ENCODE measurements around the gene TEPSIN. TPM values are rescaled to one million over a fixed set of nuclear protein-coding genes. Genes with fewer than 3 reads are reported as not detected.

TEPSIN gene
- total and polyA plus RNA-seq, 2 donors (not counting 1 experiment from before 2014, with no cell fraction given): 5.6 to 11.2 TPM

DNA sequence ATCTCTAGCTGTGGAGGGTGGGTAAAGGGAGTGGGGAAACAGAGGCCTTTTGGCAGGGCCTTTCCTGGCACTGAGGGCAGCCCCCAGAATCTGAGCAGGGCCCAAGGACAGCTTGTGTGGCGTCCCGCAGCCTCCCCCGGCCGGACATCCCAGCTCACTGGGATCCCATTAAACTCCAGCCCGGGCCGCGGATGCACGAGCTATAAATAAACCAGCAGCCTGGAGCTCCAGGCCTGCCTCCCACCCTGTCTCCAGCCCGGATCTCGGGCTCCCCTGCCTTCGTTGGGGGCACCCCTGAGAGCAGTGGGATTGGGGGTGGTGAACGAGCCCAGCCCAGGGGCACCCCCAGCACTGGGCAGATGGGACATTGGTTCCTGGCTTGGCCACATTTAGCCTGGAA, 59.0 kb downstream of the TEPSIN start:
- no peaks in the 10 kb centered on the region for H3K79me2 ChIP-seq (ENCODE audit: control insufficient read depth, insufficient read depth, low read length)
- DNase-seq (ENCODE audit: low read depth in 2 of 2): no peak
- H3K4me1 ChIP-seq (ENCODE audit: control insufficient read depth, extremely low read depth, insufficient read depth, low read length): no peaks in the 10 kb centered on the region
- H2AFZ ChIP-seq (ENCODE audit: low read length): no peak overlapping the region
- H3K36me3 ChIP-seq (ENCODE audit: control insufficient read depth, insufficient read depth, low read length): no peaks in the 10 kb centered on the region
- no peaks in the 10 kb centered on the region for H4K20me1 ChIP-seq (ENCODE audit: control insufficient read depth, extremely low read depth, insufficient read depth, low read length)
- no peak overlapping the region for H3K27ac ChIP-seq (ENCODE audit: insufficient read depth, low read length)
- no peaks in the 10 kb centered on the region for H3K9me3 ChIP-seq (ENCODE audit: control insufficient read depth, insufficient read depth, low read depth, low read length)
- H3K9ac ChIP-seq (ENCODE audit: insufficient read depth, low read length): no peak overlapping the region
- H3K4me2 ChIP-seq (ENCODE audit: extremely low read depth, insufficient read depth, low read length): no peak overlapping the region
- H3K27me3 ChIP-seq (ENCODE audit: control insufficient read depth, insufficient read depth, low read length): peaks cover 5% of the 10 kb centered on the region
- TF ChIP-seq EZH2 (IDR thresholded peaks at IDR 0.05; ENCODE audit: low read length, missing control alignments): no peak
- TF ChIP-seq, protein P1, sequence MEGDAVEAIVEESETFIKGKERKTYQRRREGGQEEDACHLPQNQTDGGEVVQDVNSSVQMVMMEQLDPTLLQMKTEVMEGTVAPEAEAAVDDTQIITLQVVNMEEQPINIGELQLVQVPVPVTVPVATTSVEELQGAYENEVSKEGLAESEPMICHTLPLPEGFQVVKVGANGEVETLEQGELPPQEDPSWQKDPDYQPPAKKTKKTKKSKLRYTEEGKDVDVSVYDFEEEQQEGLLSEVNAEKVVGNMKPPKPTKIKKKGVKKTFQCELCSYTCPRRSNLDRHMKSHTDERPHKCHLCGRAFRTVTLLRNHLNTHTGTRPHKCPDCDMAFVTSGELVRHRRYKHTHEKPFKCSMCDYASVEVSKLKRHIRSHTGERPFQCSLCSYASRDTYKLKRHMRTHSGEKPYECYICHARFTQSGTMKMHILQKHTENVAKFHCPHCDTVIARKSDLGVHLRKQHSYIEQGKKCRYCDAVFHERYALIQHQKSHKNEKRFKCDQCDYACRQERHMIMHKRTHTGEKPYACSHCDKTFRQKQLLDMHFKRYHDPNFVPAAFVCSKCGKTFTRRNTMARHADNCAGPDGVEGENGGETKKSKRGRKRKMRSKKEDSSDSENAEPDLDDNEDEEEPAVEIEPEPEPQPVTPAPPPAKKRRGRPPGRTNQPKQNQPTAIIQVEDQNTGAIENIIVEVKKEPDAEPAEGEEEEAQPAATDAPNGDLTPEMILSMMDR (conservative IDR thresholded peaks at IDR 0.05 in 1 of 2, IDR thresholded peaks at IDR 0.05 in 1 of 2; ENCODE audit: low read depth in 1 of 2, low read length in 2 of 2): no peak
- no peak overlapping the region for H3K4me3 ChIP-seq (replicated peaks in 1 of 4; ENCODE audit: control extremely low read depth in 1 of 4, insufficient read depth in 1 of 4, low read depth in 3 of 4, low read length in 4 of 4)

DNA sequence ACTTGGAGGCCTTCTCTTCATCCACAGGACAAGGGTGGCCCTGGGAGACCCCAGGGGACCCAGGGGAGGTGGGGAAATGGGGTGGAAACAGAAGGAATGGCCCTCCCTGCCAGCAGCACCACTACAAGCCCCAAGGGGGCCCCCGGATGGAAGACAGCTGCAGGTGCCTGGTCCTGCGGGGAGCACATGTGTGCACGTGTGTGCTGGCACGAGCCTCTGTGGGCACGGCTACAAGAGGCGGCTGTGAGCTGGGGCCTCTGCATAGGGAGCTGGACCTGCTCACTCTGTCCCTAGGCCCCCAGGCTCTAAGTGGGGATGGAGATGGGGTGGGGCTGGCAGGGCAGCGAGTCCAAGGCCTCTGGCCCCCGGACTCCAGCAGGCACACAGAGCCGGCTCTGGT, 59.6 kb downstream of the TEPSIN start:
- no peak overlapping the region for H3K9ac ChIP-seq (ENCODE audit: insufficient read depth, low read length)
- H3K36me3 ChIP-seq (ENCODE audit: control insufficient read depth, insufficient read depth, low read length): no peaks in the 10 kb centered on the region
- H4K20me1 ChIP-seq (ENCODE audit: control insufficient read depth, extremely low read depth, insufficient read depth, low read length): no peaks in the 10 kb centered on the region
- no peak overlapping the region for H3K4me2 ChIP-seq (ENCODE audit: extremely low read depth, insufficient read depth, low read length)
- no peaks in the 10 kb centered on the region for H3K4me1 ChIP-seq (ENCODE audit: control insufficient read depth, extremely low read depth, insufficient read depth, low read length)
- H3K27ac ChIP-seq (ENCODE audit: insufficient read depth, low read length): no peak overlapping the region
- H3K4me3 ChIP-seq (replicated peaks in 1 of 4; ENCODE audit: control extremely low read depth in 1 of 4, insufficient read depth in 1 of 4, low read depth in 3 of 4, low read length in 4 of 4): no peak overlapping the region
- no peak for TF ChIP-seq EZH2 (IDR thresholded peaks at IDR 0.05; ENCODE audit: low read length, missing control alignments)
- TF ChIP-seq, protein P1 (conservative IDR thresholded peaks at IDR 0.05 in 1 of 2, IDR thresholded peaks at IDR 0.05 in 1 of 2; ENCODE audit: low read depth in 1 of 2, low read length in 2 of 2): no peak
- H3K27me3 ChIP-seq (ENCODE audit: control insufficient read depth, insufficient read depth, low read length): peaks cover 5% of the 10 kb centered on the region
- no peaks in the 10 kb centered on the region for H3K9me3 ChIP-seq (ENCODE audit: control insufficient read depth, insufficient read depth, low read depth, low read length)
- DNase-seq (ENCODE audit: low read depth in 2 of 2): no peak
- no peak overlapping the region for H2AFZ ChIP-seq (ENCODE audit: low read length)
- H3K79me2 ChIP-seq (ENCODE audit: control insufficient read depth, insufficient read depth, low read length): no peaks in the 10 kb centered on the region

Other genes starting within 250 kb of the TEPSIN start
- 9.2 and 11.2 TPM in 2 replicates for gene CHMP6, start 247.2 kb downstream of the TEPSIN start, total RNA-seq
- 30.1 and 34.4 TPM in 2 replicates for gene CHMP6, start 247.2 kb downstream of the TEPSIN start, polyA plus RNA-seq
- gene BAIAP2, start 203.9 kb downstream of the TEPSIN start, total RNA-seq: 10.0 and 13.4 TPM in 2 replicates
- 6.0 and 10.9 TPM in 2 replicates for gene BAIAP2, start 203.9 kb downstream of the TEPSIN start, polyA plus RNA-seq
- gene PVALEF, start 73.5 kb downstream of the TEPSIN start, total RNA-seq: not detected in 2 replicates
- gene PVALEF, start 73.5 kb downstream of the TEPSIN start, polyA plus RNA-seq: not detected in 2 replicates
- 0.26 and 0.50 TPM in 2 replicates for gene AATK, start 72.8 kb downstream of the TEPSIN start, total RNA-seq
- 0.10 and 0.16 TPM in 2 replicates for gene AATK, start 72.8 kb downstream of the TEPSIN start, polyA plus RNA-seq
- 7.4 and 8.5 TPM in 2 replicates for gene CEP131, start 16.1 kb downstream of the TEPSIN start, total RNA-seq
- 2.0 and 3.3 TPM in 2 replicates for gene CEP131, start 16.1 kb downstream of the TEPSIN start, polyA plus RNA-seq
- 30.6 and 41.9 TPM in 2 replicates for gene NDUFAF8, start 263 bp upstream of the TEPSIN start, total RNA-seq
- 102 and 111 TPM in 2 replicates for gene NDUFAF8, start 263 bp upstream of the TEPSIN start, polyA plus RNA-seq
- gene SLC38A10, start 56.3 kb upstream of the TEPSIN start, total RNA-seq: 53.2 and 60.4 TPM in 2 replicates
- 17.8 and 23.6 TPM in 2 replicates for gene SLC38A10, start 56.3 kb upstream of the TEPSIN start, polyA plus RNA-seq
- 3.9 and 7.3 TPM in 2 replicates for gene BAHCC1, start 156.4 kb upstream of the TEPSIN start, total RNA-seq
- gene BAHCC1, start 156.4 kb upstream of the TEPSIN start, polyA plus RNA-seq: 1.5 and 1.8 TPM in 2 replicates

Measured in fibroblast of lung (primary cell).